Bronchial epithelial cell (primary cell): ENCODE results near the gene FAM114A1. TPM values are rescaled to one million over a fixed set of nuclear protein-coding genes. Genes with fewer than 3 reads are reported as not detected.
A peak's percentile ranks its signal among the peaks of the same experiment; 100 is the strongest.
"Not testable (repeated sequence)": the region's sequence is repeated elsewhere in the genome, so short reads cannot be mapped to it uniquely, and the experiment has no call there.

ENCODE experiments used
- DNase-seq: peaks from one replicate; pipeline ENCODE4 v3.0.0-alpha.2; 2010; ENCODE audit warnings: low read depth
- FAIRE-seq: peaks from 2 replicates; lab custom pipeline; 2011; peaks lifted over from hg19 to GRCh38; lab: Jason Lieb, UNC
- H3K27me3 ChIP-seq: 2 replicates; pipeline ENCODE4 v1.5.1; 2011; ENCODE audit warnings: low read length; ENCODE audit not compliant: control insufficient read depth, insufficient read depth
- H3K36me3 ChIP-seq: 2 replicates; pipeline ENCODE4 v1.5.1; 2011; ENCODE audit warnings: low read length; ENCODE audit not compliant: control insufficient read depth, insufficient read depth
- H3K4me3 ChIP-seq: 2 replicates; pipeline ENCODE4 v1.5.1; 2011; ENCODE audit warnings: mild to moderate bottlenecking, low read depth, low read length, control low read depth
- total RNA-seq: library from RNA; depleted of rRNA; stranded (reverse); fragments of >200 nt; gene quantifications from 2 replicates; pipeline ENCODE4 v1.2.1, GENCODE V29; 2014
- TF ChIP-seq, protein P1 (sequence below): IDR thresholded peaks from 2 replicates; pipeline ENCODE4 v1.5.1; 2011; ENCODE audit warnings: mild to moderate bottlenecking, moderate library complexity, low read length, control low read depth, inconsistent platforms; ENCODE audit not compliant: insufficient read depth, severe bottlenecking

FAM114A1 gene
- total RNA-seq, 1 donor from 2014 or later, result 44.2 TPM

DNA sequence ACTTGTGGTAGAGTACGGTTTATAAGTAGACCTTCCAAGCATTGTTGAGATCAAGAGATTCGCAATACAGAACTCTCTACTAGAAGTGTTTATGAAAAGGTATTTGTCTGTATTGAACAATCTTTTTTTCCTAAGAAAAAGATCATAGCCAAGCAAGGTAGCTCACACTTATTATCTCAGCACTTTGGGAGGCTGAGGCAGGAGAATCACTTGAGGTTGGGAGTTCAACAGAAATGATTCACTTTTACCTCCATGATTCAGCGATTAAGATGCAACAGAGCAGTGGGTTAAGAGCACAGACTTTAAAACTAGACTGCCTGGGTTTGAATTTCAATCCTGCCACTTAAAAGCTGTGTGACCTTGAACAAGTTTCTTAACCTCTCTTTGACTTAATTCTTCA is 90.3 kb downstream of the FAM114A1 start:
- Histone ChIP-seq H3K27me3 (peaks cover 2% of the 10 kb centered on the region), H3K4me3 (no peak overlapping the region), H3K36me3 (no peaks in the 10 kb centered on the region)
- TF ChIP-seq, protein P1, sequence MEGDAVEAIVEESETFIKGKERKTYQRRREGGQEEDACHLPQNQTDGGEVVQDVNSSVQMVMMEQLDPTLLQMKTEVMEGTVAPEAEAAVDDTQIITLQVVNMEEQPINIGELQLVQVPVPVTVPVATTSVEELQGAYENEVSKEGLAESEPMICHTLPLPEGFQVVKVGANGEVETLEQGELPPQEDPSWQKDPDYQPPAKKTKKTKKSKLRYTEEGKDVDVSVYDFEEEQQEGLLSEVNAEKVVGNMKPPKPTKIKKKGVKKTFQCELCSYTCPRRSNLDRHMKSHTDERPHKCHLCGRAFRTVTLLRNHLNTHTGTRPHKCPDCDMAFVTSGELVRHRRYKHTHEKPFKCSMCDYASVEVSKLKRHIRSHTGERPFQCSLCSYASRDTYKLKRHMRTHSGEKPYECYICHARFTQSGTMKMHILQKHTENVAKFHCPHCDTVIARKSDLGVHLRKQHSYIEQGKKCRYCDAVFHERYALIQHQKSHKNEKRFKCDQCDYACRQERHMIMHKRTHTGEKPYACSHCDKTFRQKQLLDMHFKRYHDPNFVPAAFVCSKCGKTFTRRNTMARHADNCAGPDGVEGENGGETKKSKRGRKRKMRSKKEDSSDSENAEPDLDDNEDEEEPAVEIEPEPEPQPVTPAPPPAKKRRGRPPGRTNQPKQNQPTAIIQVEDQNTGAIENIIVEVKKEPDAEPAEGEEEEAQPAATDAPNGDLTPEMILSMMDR, result no peak
- DNase-seq (peak; percentile 25), FAIRE-seq (no peak)

DNA sequence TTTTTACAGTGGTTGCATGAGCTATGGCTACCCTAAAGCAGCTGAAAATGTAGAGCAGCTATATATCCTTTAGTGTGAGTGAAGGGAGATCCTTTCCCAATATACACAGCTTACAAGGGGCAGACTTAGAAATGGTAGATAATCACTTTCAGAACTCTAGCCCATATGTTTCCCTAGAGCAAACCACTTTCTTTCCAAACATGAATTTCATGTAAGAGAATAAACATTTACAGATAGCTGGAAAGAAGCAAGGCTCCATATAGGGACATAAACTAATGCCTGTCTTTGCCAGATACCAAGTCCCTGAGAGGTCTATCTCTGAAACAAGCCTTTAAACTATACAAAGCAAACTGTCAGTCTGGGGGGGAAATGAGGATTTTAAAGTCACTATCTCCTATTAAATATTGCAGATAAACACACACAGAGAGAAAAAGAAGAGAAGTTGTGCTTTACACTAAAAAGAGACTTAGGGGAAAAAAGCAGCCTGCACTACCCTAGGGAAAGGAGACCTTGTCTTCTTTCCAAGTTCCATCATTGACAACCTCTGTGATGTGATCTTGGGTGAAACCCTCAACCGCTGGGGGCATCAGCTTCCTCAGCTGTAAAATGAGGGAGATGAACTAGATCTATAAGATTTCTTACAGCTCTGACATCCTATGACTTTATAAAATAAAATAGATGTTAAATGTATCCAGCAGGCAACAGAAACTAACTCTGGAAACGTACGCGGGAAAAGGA is 91.0 kb downstream of the FAM114A1 start:
- Histone ChIP-seq H3K4me3 (no peak overlapping the region), H3K36me3 (no peaks in the 10 kb centered on the region), H3K27me3 (no peaks in the 10 kb centered on the region)
- FAIRE-seq (no peak), DNase-seq (no peak)
- TF ChIP-seq, protein P1, result no peak

- not testable (repeated sequence) for DNase-seq, H3K36me3 ChIP-seq, H3K4me3 ChIP-seq, H3K27me3 ChIP-seq
- FAIRE-seq, result peak; percentile 13
Measured at GRCh38 chr4:38959248-38959647, 91.6 kb downstream of the FAM114A1 start.

DNA sequence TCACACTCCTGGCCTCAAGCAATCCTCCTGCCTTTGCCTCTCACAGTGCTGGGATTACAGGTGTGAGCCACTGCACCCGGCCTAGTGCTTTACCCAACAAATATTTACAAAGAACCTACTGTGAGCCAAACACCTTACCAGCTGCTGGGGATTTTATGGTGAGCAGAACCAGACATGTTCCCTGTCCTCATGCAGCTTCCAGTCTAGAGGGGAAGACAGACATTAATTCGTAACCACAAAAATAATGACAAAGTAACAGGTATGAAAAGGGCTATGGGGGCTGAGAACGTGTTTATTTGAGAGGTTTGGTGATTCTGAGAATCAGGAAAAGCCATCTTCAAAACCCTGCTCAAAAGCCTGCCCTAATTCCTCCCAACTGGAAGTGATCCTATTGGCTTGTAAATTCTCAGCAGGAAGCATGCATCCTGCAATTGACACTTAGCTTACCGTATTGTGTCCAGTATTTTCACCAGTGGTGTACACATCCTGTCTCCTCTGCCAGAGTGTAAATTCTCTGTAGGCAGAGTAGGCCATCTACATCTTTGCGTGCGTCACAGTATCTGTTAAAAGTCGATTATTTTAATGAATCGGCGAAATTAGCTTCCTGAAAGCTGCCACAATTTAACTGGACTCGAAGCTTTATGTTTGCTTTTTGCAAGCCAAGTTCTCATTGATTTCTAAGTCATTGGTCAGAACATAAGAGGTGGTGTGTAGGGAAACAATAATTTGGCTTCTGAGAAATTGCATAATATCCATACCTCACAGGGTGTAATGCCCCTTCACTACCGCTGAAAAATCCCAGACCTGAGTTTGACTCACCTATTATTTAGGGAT is 97.6 kb downstream of the FAM114A1 start:
- no peak for FAIRE-seq
- no peak overlapping the region for H3K4me3 ChIP-seq
- TF ChIP-seq, protein P1, result no peak

DNA sequence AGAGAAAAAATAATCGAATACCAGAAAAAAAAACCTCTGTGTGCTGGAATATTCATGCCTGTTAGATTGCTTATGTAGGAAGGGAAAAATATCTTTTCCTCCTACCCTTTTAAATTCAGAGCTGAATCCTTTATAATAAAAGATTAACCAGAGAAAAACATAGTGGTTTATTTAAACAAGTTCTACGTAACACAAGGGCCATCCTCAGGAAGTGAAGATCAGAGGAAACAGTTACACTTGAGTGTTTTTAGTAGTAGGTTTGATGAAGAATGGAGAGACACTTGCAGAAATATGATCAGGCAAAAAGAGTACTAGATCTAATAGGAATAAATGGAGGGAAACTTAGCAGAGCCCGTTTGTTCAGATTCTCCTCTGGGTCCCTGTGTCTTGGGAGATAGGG is 98.3 kb downstream of the FAM114A1 start:
- TF ChIP-seq, protein P1, result no peak
- Histone ChIP-seq H3K36me3 (peaks cover 1% of the 10 kb centered on the region), H3K27me3 (no peaks in the 10 kb centered on the region), H3K4me3 (no peak overlapping the region)
- DNase-seq, result no peak
- no peak for FAIRE-seq

More for the DNA sequence above, 97.6 kb downstream of the FAM114A1 start:
- DNase-seq, result no peak
- peaks cover 1% of the 10 kb centered on the region for H3K36me3 ChIP-seq
- H3K27me3 ChIP-seq, result no peaks in the 10 kb centered on the region

GRCh38 chr4:38967260-38968095 is 99.9 kb downstream of the FAM114A1 start:
- TF ChIP-seq, protein P1, result no peak
- H3K4me3 ChIP-seq, result no peak overlapping the region
- peaks cover 1% of the 10 kb centered on the region for H3K36me3 ChIP-seq
- H3K27me3 ChIP-seq, result no peaks in the 10 kb centered on the region
- DNase-seq, result peak; percentile 80
- no peak for FAIRE-seq
